ENCODE results near the gene CATSPERB. TPM values are rescaled to one million over a fixed set of nuclear protein-coding genes. Genes with fewer than 3 reads are reported as not detected.
"Not testable (repeated sequence)": the region's sequence is repeated elsewhere in the genome, so short reads cannot be mapped to it uniquely, and the experiment has no call there.

CATSPERB gene
- total and polyA plus RNA-seq, 2 of the 8 experiments (the other 6 are each of a cell fraction or from before 2014, with no cell fraction given): 0.11 to 0.30 TPM

- not testable (repeated sequence) for H3K4ac ChIP-seq (replicated peaks; ENCODE audit: insufficient read length, low read depth, low read length); H3K56ac ChIP-seq (replicated peaks; ENCODE audit: insufficient read length, low read depth, low read length); DNase-seq (ENCODE audit: low read depth in 1 of 2, low spot score in 2 of 2); H3K4me2 ChIP-seq (ENCODE audit: insufficient read depth in 1 of 2, low read depth in 2 of 2, low read length in 2 of 2); H3K27ac ChIP-seq (ENCODE audit: low read depth, low read length); FAIRE-seq; H2BK20ac ChIP-seq (ENCODE audit: low read length); H3K9me3 ChIP-seq (ENCODE audit: insufficient read depth in 2 of 2, low read depth in 1 of 2, low read length in 1 of 2); H3K36me3 ChIP-seq (ENCODE audit: control insufficient read depth in 2 of 4, insufficient read depth in 4 of 4, low read length in 3 of 4); H4K5ac ChIP-seq (ENCODE audit: insufficient read length, low read depth, low read length); H2AK5ac ChIP-seq (ENCODE audit: low read depth, low read length); H3K23ac ChIP-seq (ENCODE audit: insufficient read length); H3K79me2 ChIP-seq (ENCODE audit: control insufficient read depth in 1 of 2, insufficient read depth in 2 of 2, low read length in 2 of 2); H2BK15ac ChIP-seq (ENCODE audit: low read length); H2BK120ac ChIP-seq (replicated peaks; ENCODE audit: low read depth, low read length); H3K9ac ChIP-seq (replicated peaks in 1 of 4; ENCODE audit: extremely low read depth in 1 of 4, low read depth in 3 of 4, low read length in 3 of 4); H4K91ac ChIP-seq (replicated peaks; ENCODE audit: insufficient read length, low read length); H3K4me1 ChIP-seq (replicated peaks in 1 of 4; ENCODE audit: control insufficient read depth in 3 of 4, insufficient read depth in 4 of 4, low read length in 3 of 4); H4K8ac ChIP-seq (ENCODE audit: extremely low read depth, insufficient read depth, low read length); H3K79me1 ChIP-seq (ENCODE audit: low read depth, low read length); H3K14ac ChIP-seq (ENCODE audit: insufficient read length); H2AFZ ChIP-seq (ENCODE audit: low read length); H3K4me3 ChIP-seq (ENCODE audit: extremely low read depth in 1 of 4, insufficient read depth in 2 of 4, low read depth in 3 of 4, low read length in 4 of 4); H3K23me2 ChIP-seq (ENCODE audit: low read depth, low read length); H2BK5ac ChIP-seq (ENCODE audit: low read depth, low read length); H4K20me1 ChIP-seq (replicated peaks in 1 of 2; ENCODE audit: control insufficient read depth in 1 of 2, insufficient read depth in 2 of 2, low read length in 2 of 2); H2BK12ac ChIP-seq (ENCODE audit: low read depth, low read length); H3K18ac ChIP-seq (ENCODE audit: extremely low read depth, low read length)
- H3K27me3 ChIP-seq (replicated peaks in 1 of 4; ENCODE audit: control insufficient read depth in 3 of 4, extremely low read depth in 1 of 4, insufficient read depth in 3 of 4, low read length in 3 of 4): peaks cover 0 to 15% (median 6%) of the 10 kb centered on the region in 4 experiments; a peak in 5 of 7 replicates
- POLR2A ChIA-PET (ENCODE audit: partially characterized antibody): interaction anchor here (0.9 to 1.3 kb wide), 2 partner anchors 14 to 59 kb away, joined by 3 read pairs; no protein-coding TSS in a partner anchor
- 77% methylated on average over 4 of the region's 4 CpGs; no CpG with 5 or more reads in 1 of the 2 experiments for WGBS, 2 experiments (ENCODE audit: extremely low coverage in 1 of 2, insufficient coverage in 1 of 2, insufficient read length in 1 of 2, insufficient replicate concordance in 2 of 2, low coverage in 1 of 2, low lambda C conversion rate in 2 of 2, missing lambda C conversion rate in 1 of 2)
- CTCF ChIA-PET (ENCODE audit: partially characterized antibody): interaction anchor here (0.6 to 1.7 kb wide), 2 partner anchors 23 to 43 kb away, joined by 3 to 4 read pairs; no protein-coding TSS in a partner anchor
These were observed 164.1 kb downstream of the CATSPERB start for GRCh38 chr14:91567827-91568226.

All from H1 (cell line).